Testis (tissue), 2 donors: Measurements from ENCODE around the gene CLMN.

ENCODE experiments used
- POLR2A ChIP-seq: fragments of 450-650 bp; IDR thresholded peaks from one replicate; pipeline ENCODE4 v1.6.1; 2017; ENCODE audit warnings: antibody characterized with exemption, mild to moderate bottlenecking, moderate library complexity
- TF ChIP-seq, protein P1 (sequence below), 3 experiments: fragments of 450-650 bp in 2 of 3; fragments of 200-600 bp in 1 of 3; sonication (generic) in 1 of 3; IDR thresholded peaks; one replicate each; pipeline ENCODE4 v1.5.1; 2016 to 2019; ENCODE audit warnings: antibody characterized with exemption in 3 of 3, mild to moderate bottlenecking in 2 of 3, moderate library complexity in 1 of 3

- TF ChIP-seq POLR2A, result no peak
- TF ChIP-seq, protein P1, sequence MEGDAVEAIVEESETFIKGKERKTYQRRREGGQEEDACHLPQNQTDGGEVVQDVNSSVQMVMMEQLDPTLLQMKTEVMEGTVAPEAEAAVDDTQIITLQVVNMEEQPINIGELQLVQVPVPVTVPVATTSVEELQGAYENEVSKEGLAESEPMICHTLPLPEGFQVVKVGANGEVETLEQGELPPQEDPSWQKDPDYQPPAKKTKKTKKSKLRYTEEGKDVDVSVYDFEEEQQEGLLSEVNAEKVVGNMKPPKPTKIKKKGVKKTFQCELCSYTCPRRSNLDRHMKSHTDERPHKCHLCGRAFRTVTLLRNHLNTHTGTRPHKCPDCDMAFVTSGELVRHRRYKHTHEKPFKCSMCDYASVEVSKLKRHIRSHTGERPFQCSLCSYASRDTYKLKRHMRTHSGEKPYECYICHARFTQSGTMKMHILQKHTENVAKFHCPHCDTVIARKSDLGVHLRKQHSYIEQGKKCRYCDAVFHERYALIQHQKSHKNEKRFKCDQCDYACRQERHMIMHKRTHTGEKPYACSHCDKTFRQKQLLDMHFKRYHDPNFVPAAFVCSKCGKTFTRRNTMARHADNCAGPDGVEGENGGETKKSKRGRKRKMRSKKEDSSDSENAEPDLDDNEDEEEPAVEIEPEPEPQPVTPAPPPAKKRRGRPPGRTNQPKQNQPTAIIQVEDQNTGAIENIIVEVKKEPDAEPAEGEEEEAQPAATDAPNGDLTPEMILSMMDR (IDR thresholded peaks at IDR 0.05), result no peak
These were observed 175.7 kb downstream of the CLMN start for GRCh38 chr14:95143808-95144620.
